Islet of Langerhans (tissue), 1 donor: ENCODE data around the gene ARHGAP15.
"Not testable (repeated sequence)": the region's sequence is repeated elsewhere in the genome, so short reads cannot be mapped to it uniquely, and the experiment has no call there.

Experiments
- FAIRE-seq: peaks from one replicate; lab custom pipeline; 2011; peaks lifted over from hg19 to GRCh38; lab: Jason Lieb, UNC

ARHGAP15 gene

DNA sequence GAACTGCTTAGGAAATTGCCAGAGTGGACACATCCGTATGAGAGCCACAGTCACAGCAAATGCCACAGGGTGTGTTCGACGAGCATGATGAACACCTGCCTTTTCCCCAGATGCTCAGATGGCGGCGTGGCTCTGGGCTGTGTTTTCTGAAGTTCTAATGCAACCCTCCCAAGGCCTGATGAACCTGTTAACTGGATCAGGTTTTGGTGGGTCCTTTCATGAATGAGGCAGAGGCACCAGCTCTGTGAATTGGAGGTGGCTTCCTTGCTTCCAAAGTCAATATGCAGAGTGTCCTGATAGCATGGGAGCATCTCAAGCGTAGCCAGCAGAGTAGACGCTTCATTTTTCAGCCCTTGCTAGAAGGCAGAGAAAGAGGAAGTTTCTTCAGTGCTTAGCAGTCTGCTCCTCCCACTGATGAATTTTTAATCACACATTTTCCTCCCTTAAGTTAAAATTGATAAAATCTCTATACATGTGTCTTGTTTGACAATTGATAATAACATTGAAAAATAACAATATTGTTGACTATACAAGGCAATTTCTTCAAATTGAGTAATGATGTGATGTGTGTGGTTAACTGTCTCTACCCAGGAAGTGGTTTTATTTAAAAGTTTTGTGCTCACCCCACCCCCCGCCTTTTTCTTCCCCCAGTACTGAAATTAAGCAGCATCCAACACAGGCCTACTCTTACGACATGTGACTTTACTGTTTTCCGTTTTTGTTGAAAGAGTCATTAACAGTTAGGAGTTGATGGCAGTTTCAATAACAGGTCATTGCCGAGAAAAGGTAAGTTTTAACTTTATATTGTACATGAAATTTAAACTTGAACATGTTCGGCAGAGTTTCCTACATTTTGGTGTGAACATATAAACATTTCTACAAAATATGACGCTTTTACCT, at the start of gene ARHGAP15:
Gene ARHGAP15, plus strand, starts transcription at position 739 of the 900 bp plus-strand sequence.
- no peak for FAIRE-seq

DNA sequence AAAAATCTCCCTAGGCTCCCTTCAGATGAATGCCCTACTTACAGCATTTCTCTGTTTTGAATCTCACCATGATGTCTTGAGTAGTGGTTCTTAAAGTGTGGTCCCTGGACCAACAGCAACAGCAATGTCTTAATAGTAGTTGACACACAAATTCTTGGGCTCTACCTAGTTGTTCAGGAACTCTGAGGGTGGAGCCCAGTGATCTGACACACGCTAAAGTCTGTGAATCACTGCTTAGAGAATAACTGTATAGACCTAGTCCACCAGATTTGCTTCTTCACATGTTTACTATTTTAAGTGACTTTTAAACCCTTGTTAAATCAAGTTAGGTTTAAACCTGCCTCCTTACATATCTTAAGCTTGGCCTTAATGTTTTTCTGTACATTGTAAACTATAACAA, 47.6 kb upstream of the ARHGAP15 start:
- FAIRE-seq: no peak

DNA sequence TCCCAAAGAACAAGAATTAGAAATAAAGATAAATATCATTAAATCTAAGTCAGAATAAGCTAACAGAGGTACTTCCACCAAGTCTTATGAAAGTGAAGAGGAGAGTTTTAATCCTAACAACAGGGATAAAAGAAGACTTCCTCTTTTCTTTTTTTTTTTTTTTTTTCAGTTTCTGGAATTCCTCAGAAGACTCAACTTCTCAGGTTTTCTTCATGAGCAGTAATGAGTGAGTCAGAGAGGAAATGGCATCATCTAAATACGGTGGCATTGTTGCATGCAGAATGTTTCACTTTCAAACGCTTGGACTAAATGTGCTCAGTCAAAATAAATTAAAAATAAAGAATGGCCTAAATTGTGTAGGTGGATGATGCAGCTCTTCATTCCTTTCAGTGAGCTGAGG, 45.6 kb upstream of the ARHGAP15 start:
- FAIRE-seq: no peak

DNA sequence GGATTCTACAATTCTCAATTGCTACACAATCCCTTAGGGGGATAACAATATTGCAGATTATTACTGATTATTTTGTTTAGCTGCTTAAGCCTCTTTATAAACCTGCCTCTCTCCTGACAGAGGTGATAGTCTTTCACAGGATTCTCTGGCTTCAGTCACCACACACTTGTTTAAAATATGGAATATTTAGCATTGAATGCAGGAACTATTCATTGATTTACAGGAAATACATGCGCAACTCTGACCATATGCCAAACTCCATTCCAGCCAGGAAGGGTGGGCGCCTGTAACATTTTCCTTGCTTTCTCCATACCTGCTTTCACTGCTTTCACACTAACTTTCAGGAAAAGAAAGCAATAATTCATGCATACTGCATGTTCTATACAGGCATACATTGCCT, 44.8 kb upstream of the ARHGAP15 start:
- FAIRE-seq: no peak

DNA sequence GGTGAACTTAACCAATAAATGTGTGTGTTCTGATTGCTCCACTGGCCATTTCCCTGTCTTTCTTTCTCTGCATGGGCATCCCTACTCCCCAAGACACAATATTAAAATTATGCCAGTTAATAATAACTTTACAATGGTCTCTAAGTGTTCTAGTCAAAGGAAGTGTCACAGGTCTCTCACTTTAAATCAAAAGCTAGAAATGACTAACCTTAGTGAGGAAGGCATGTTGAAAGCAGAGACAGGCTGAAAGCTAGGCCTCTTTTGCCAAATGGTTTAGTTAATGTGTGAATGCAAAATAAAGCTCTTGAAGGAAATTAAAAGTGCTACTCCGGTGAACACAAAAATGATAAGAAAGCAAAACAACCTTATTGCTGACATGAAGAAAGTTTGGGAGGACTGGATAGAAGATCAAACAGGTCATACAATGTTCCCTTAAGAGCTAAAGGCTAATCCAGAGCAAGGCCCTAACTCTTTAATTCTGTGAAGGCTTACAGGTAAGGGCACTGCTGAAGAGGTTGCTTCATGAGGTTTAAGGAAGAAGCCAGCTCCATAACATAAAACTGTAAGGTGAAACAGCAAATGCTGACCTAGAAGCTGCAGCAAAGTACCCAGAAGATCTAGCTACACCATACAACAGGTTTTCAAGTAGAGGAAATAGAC, 44.0 kb upstream of the ARHGAP15 start:
- FAIRE-seq: no peak

DNA sequence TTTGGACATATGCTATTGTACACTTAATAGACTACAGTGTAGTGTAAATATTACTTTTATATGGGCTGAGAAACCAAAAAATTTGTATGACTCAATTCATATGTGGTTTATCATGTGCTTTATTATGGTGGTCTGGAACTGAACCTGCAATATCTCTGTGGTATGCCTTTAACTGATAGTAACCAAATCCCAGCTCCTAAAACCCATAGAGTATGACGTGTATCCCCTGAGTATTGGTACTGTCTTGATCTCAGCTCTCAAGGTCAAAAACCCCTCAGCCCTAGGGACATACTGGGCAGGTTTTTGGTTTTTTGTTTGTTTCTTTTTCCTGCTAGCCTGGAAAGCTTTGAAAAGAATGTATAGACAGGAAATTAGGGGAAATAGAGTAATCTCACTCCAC, 42.2 kb upstream of the ARHGAP15 start:
- FAIRE-seq: no peak

DNA sequence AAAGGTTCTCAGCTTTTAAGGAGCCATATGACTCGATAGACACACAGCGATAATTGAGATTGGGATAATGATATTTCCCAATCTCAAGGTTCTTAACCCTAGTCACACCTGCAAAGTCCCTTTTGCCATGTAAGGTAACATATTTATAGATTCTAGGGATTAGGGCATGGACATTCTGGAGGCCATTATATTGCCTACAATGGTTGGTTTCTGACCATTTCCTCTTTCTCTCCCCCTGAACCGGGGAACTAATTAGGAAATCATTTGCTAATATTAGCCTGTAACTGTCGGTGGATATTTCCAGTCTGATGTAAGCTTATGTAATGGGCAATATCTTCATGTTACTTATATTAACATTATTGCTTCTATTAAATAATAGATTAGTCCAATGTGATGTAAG, 40.8 kb upstream of the ARHGAP15 start:
- FAIRE-seq: no peak

DNA sequence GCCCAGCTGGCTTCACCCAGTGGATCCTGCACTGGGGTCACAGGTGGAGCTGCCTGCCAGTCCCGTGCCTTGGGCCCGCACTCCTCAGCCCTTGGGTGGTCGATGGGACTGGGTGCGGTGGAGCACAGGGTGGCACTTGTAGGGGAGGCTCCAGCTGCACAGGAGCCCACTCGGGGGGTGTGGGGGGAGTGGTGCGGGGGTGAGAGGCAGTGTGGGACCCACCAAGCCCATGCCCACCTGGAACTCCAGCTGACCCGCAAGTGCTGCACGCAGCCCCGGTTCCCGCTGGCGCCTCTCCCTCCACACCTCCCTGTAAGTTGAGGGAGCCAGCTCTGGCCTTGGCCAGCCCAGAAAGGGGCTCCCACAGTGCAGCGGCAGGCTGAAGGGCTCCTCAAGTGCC, 39.7 kb upstream of the ARHGAP15 start:
- FAIRE-seq: not testable (repeated sequence)

DNA sequence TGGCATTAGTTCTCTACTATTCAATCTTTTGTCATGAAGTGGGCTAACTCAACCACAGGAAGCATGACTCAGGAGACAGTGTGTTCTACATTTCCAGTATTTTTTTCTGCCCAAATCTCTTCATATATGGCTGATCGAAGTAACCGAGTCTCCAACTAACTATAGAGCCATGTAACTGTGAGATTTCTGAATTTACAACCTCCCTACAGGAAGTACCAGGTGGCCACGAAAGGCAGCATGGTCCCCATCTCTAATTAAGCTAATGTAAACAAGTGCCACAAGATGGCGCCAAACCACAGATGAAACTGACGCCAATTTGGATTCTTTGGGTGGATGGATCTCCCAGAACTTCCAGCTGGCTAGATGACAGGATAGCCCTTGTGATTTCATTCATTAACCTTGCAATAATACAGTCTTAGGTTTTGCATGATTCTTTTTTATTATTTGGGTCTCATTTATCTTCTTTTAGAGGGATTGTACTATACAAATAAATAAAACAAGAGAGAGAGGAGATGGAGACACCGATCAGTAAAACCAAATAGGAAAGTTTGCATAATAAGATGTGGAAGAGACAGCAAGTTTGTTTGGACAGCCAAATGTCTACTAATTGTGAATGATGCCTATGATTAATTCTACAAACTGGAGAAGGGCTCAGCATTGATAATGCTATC, 18.3 kb upstream of the ARHGAP15 start:
- FAIRE-seq: no peak

DNA sequence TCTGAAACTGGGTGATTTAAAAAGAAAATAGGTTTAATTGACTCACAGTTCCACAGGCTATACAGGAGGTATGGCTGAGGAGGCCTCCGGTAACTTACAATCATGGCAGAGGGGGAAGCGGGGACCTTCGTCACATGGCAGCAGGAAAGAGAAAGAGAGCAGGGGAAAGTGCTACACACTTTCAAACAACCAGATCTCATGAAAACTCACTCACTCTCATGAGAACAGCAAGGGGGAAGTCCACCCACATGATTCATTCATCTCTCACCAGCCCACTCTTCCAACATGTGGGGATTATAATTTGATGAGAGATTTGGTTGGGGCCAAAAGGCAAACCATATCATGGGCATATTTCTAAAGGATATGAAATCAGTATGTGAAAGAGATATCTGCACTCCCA, 12.0 kb upstream of the ARHGAP15 start:
- FAIRE-seq: no peak

DNA sequence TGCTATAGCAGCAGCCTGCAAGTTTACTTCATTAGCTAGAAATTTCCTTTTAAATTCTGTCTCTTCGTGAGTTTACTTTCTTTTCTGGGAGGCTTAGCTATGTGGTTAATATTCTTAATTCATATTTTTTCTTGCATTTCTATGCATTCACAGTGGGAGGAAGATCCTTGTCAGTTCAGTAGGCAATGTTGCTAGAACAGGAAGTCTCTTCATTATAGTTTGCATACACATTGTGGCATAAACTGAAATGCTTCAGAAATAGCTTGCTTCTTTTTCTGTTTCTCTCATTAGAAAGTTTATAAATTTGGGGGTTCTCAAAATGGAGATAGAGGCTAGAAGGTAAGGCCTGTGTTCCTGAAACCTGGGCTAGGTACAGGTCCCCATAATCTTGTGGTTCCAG, 8.1 kb upstream of the ARHGAP15 start:
- no peak for FAIRE-seq

DNA sequence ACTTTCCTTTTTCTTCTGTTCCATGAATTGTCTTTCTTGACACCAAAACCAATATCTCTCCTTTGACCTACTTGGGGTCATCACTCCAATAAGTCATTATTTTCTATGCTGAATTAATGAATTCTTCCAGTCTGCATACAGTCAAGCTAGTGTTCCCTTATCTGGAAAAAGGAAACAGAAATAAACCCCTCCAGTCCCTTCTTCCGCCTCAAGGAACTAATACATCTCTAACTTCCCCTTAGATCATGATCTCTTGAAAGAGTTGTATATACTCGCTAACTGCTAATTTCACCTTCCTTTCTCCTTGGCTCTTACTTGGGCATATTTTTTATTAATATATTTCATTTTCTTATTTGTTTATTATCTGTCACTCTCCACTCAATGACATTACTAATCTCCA, 7.3 kb upstream of the ARHGAP15 start:
- no peak for FAIRE-seq

DNA sequence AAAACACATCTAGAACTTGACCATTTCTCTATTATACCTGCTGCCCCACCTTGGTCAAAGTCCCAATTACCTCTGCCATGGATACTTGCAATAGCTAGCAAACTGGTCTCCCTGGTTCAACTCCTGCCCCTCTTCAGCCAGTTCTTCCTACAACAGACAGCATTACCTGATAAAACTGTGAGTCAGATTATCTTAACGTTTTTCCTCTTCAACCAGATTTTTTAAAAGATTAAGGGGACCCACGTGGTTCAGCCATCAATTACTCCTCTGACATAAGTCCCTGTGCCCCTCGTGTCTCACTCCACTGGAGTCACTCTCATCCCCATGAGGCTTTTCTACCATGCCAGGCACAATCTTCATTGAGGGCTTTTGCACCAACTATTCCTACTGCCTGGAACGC, 5.3 kb upstream of the ARHGAP15 start:
- FAIRE-seq: no peak

DNA sequence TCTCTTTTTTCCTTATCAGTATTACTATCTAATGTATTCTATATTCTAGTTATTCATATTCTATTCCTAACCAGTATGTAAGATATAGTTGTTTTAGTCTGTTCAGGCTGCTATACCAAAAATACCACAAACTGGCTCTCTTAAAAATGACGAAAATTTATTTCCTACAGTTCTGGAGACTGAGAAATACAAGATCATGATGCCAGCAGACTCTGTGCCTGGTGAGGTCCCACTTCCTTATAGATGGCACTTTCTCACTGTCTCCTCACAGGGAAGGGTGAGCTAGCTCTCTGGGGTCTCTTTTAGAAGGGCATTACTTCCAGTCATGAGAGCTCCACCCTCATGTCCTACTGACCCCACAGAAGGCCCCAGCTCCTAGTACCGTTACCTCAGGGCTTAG, 4.8 kb upstream of the ARHGAP15 start:
- FAIRE-seq: no peak

DNA sequence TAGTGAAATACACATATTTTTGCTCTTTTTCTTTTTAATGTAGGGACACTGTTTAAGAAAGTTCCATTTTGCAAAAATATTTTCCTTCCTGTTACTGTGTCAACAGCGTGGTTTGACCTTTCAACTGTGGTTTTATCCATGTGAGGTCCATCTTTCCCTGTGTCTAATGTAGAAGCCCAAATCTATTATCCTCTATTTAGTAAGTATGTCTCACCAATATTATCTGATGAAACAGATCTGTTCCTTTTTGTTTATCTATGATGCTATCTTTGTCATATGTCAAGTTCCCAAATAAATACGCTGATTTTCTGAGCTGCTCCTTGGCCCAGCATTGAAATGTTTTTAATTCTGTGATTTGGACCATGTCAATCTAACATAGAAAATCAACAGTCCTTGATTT, 3.5 kb upstream of the ARHGAP15 start:
- no peak for FAIRE-seq

DNA sequence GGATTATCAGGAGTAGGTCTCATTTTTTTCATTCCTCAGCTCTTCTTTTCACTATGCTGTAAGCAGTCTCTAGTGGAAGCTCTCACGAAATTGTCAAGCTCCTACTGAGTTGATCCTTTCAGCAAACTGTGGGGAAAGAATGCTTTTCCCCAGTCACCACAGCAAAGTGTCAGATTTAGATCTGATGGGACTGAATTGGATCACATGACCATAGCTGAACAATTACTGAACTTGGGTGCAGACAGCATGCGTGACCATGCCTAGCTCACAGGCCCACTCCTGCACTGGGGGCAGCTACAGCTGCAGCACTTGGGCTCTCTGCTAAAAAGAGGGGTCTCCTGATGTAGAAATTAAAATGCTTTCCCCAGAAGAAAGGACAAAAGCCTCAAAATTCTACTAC, 3.1 kb downstream of the ARHGAP15 start:
- FAIRE-seq: no peak

DNA sequence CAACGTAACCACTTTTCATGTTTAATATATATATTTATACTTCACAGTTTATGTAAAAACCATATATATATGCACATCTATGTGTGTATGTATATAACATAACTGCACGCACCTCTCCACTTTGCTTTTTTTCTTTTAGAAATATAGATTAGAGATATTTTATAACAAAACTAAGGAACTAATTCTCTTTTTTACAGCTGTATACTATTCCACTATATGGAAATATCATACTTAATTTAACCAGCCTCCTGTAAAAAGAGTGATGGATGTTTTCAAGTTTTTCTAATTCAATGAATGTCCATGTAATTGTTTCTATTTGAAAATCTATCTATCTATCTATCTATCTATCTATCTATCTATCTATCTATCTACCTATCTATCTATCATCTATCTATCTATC, 4.6 kb downstream of the ARHGAP15 start:
- no peak for FAIRE-seq

DNA sequence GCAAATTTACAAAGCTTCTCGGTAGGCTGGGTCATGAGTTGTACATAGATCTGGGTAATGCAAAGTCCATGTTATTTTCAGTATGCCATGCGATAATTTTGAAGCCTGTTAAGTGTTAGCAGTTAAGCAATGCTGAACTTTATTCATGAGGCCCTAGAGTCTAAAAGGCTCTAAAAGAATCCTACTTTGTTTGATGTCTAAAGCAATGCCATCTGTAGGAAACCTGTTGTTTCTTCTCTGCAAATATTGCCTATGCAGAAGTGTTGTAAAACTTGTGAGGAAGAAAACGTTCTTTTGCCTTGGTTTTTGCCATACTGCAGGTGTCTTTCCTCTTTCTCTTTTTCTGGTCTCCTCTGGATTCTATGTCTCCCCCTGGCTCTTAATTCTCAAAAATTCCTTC, 9.1 kb downstream of the ARHGAP15 start:
- no peak for FAIRE-seq

DNA sequence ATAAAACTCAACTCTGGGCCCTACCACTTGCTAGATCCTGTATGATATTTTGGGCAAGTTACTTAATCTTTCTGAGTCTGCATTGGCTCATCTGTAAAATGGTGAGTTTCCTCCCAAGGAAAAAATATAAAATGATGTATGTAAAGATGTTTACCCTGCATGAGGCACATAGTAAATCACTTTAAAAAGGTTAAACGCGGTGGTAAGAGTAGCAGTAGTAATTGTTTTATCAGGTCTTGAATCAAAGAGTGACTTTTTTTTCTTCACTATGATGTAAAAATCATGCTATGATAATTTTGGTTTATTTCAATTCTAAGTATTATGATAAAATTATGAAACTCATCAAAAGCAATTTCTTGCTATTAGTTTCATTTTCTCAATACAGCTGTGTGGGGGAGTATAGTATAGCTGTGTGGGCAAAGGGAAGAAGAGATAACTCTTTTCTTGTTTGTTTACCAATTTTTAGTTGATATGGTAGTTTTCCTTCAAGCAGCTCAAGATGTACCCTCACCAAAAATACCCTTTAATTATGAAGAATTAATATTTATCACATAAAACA, 10.7 kb downstream of the ARHGAP15 start:
- no peak for FAIRE-seq

DNA sequence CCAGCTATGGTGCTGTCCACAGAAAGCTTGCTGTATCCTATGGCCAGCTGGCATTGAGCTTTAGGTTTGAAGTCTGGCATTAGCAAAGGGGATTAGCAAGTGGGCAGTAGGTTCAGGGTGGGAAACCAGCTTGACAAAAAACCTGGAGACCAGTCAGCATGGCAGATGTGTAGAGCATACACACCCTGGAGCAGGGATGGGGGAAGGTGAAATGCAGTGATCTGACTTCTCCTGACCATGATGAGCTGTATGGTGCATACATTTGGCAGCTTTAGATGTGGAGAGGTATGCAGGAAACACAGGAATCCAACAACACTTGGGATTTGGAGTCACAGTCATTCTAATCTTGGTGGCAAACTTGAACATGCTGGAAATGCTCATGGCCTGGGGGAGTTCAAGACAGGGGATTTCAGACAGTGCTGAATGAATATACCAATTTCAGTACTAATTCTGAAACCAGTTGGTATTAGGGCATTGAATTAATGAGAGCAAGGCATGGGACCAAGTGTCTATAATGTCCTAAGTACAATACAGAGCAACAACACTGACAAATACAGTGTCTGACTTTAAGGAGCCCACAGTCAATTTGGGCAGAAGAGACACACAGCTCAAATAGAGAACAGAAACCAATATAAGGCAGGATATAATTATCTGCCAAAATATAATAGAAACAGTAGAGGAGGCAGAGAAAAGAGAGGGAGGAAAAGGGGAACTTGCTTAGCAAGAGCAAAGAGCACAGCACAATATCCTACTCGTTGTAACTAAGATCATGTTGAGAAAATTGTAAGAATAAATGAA, 11.8 kb downstream of the ARHGAP15 start:
- FAIRE-seq: no peak

DNA sequence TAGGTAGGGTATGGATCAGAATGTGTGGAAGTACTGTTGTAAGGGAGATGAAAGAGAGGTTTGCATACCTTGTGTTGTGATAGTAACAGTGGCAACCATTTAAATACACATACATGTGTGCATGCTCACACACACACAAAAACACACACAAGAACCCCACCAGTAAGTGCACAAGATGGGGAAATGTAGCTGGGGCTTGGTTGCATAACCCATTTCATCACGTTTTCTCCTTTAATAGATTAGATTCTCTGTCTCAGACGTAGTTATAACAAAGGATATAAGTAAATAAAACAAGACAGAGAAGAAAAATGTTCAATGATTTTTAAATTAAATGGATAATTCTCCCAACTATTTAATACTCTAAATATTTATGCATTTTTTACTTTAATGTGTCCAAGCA, 13.4 kb downstream of the ARHGAP15 start:
- no peak for FAIRE-seq

DNA sequence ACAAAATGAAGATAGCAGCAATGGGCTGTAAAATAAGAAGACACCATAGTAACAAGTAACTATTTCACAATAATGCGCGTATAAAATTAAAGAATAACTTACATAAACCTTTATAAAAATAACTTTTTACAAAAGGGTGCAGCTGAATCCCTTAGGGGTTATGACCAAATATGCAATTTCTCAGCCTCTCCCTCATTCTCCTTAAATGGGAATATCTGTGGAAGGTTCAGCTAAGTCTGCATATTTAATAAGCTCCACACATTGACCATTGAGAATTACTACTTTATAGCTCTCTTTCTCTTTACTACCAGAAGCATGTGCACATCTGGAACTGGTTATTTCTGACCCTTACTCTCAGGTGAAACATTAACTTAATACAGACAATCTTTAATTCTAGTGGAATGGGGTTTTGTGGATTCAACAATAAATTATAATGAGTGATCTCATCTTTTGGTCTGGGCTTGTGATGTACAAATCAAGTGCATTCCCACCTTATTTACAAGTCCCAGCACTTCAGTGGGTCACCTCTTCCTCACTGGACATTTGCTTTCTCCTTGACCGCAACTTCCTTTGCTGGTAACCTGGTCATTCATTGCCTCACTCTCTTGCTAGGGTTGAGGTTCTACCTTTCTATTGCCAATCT, 15.7 kb downstream of the ARHGAP15 start:
- FAIRE-seq: no peak
